H9 (cell line): ENCODE results near the gene NINL. TPM values are rescaled to one million over a fixed set of nuclear protein-coding genes. Genes with fewer than 3 reads are reported as not detected.
"Not testable (repeated sequence)": the region's sequence is repeated elsewhere in the genome, so short reads cannot be mapped to it uniquely, and the experiment has no call there.

Source experiments
- DNase-seq: peaks from one replicate; pipeline ENCODE4 v3.0.0-alpha.2; 2017
- H2AFZ ChIP-seq: one replicate; pipeline ENCODE4 v1.6.1; 2013; ENCODE audit warnings: mild to moderate bottlenecking, low read length, control low read depth, moderate library complexity
- H2AK5ac ChIP-seq: 2 replicates; pipeline ENCODE4 v1.6.1; 2013; ENCODE audit warnings: low read length, control low read depth, mixed read lengths; ENCODE audit not compliant: insufficient read length
- H2BK120ac ChIP-seq: one replicate; pipeline ENCODE4 v1.6.1; 2013; ENCODE audit warnings: low read depth, mild to moderate bottlenecking, low read length, control low read depth, inconsistent platforms; ENCODE audit not compliant: poor library complexity, severe bottlenecking
- H2BK12ac ChIP-seq: 2 replicates; pipeline ENCODE4 v1.6.1; 2013; ENCODE audit warnings: low read length, control low read depth, mixed read lengths, low read depth; ENCODE audit not compliant: insufficient read length
- H2BK15ac ChIP-seq: 2 replicates; pipeline ENCODE4 v1.6.1; 2013; ENCODE audit warnings: low read depth, low read length, control low read depth
- H2BK20ac ChIP-seq: one replicate; pipeline ENCODE4 v1.6.1; 2013; ENCODE audit warnings: low read depth, mild to moderate bottlenecking, low read length, control low read depth, inconsistent platforms; ENCODE audit not compliant: poor library complexity, severe bottlenecking
- H2BK5ac ChIP-seq: 2 replicates; pipeline ENCODE4 v1.6.1; 2013; ENCODE audit warnings: low read length, control low read depth, mixed read lengths; ENCODE audit not compliant: insufficient read length
- H3K14ac ChIP-seq: 2 replicates; pipeline ENCODE4 v1.6.1; 2013; ENCODE audit warnings: low read length, control low read depth; ENCODE audit not compliant: insufficient read depth
- H3K18ac ChIP-seq: 2 replicates; pipeline ENCODE4 v1.6.1; 2013; ENCODE audit warnings: low read depth, mild to moderate bottlenecking, mixed read lengths, low read length, control low read depth; ENCODE audit not compliant: insufficient read length
- H3K23ac ChIP-seq: 2 replicates; pipeline ENCODE4 v1.6.1; 2013; ENCODE audit warnings: low read length, control low read depth, mixed read lengths, low read depth; ENCODE audit not compliant: insufficient read length
- H3K23me2 ChIP-seq: 2 replicates; pipeline ENCODE4 v1.6.1; 2013; ENCODE audit warnings: low read depth, mild to moderate bottlenecking, mixed read lengths, low read length, control low read depth; ENCODE audit not compliant: insufficient read length, poor library complexity, severe bottlenecking
- H3K27ac ChIP-seq: 2 replicates; pipeline ENCODE4 v1.5.1; 2013; ENCODE audit warnings: low read length, control low read depth, mixed read lengths, low read depth; ENCODE audit not compliant: insufficient read length
- H3K27me3 ChIP-seq: 2 replicates; pipeline ENCODE4 v1.6.1; 2013; ENCODE audit warnings: low read length, control low read depth, inconsistent platforms; ENCODE audit not compliant: insufficient read depth
- H3K4ac ChIP-seq: 2 replicates; pipeline ENCODE4 v1.6.1; 2013; ENCODE audit warnings: low read depth, mild to moderate bottlenecking, control low read depth, inconsistent platforms, low read length, moderate library complexity
- H3K4me1 ChIP-seq: 2 replicates; pipeline ENCODE4 v1.6.1; 2013; ENCODE audit warnings: low read length, control low read depth, inconsistent platforms; ENCODE audit not compliant: insufficient read depth
- H3K4me2 ChIP-seq: 2 replicates; pipeline ENCODE4 v1.6.1; 2013; ENCODE audit warnings: low read length, control low read depth, mixed read lengths; ENCODE audit not compliant: insufficient read length, insufficient read depth
- H3K56ac ChIP-seq: 2 replicates; pipeline ENCODE4 v1.6.1; 2013; ENCODE audit warnings: low read depth, mild to moderate bottlenecking, mixed read lengths, low read length, control low read depth; ENCODE audit not compliant: insufficient read length
- H3K79me1 ChIP-seq: 2 replicates; pipeline ENCODE4 v1.6.1; 2013; ENCODE audit warnings: low read depth, mild to moderate bottlenecking, moderate library complexity, low read length, control low read depth, inconsistent platforms; ENCODE audit not compliant: insufficient read depth, poor library complexity, severe bottlenecking
- H3K79me2 ChIP-seq: 2 replicates; pipeline ENCODE4 v1.6.1; 2013; ENCODE audit warnings: low read length, control low read depth, inconsistent platforms; ENCODE audit not compliant: insufficient read depth
- H3K9ac ChIP-seq: 2 replicates; pipeline ENCODE4 v1.6.1; 2013; ENCODE audit warnings: low read length, control low read depth, mixed read lengths; ENCODE audit not compliant: insufficient read length; ENCODE audit errors: extremely low read depth
- H3K9me3 ChIP-seq: one replicate; pipeline ENCODE4 v1.6.1; 2013; ENCODE audit warnings: low read depth, low read length, inconsistent platforms; ENCODE audit not compliant: control insufficient read depth
- H3T11ph ChIP-seq: one replicate; pipeline ENCODE4 v1.6.1; 2013; ENCODE audit warnings: mild to moderate bottlenecking, low read length, control low read depth, inconsistent platforms
- H4K20me1 ChIP-seq: one replicate; pipeline ENCODE4 v1.6.1; 2013; ENCODE audit not compliant: control insufficient read depth, insufficient read length, insufficient read depth
- H4K5ac ChIP-seq: 2 replicates; pipeline ENCODE4 v1.6.1; 2013; ENCODE audit warnings: low read depth, mild to moderate bottlenecking, mixed read lengths, low read length, control low read depth; ENCODE audit not compliant: insufficient read length
- H4K8ac ChIP-seq: replicated peaks from 2 replicates; pipeline ENCODE4 v1.6.1; 2013; ENCODE audit warnings: low read length, control low read depth, mixed read lengths, low read depth; ENCODE audit not compliant: insufficient read length
- H4K91ac ChIP-seq: 2 replicates; pipeline ENCODE4 v1.6.1; 2013; ENCODE audit warnings: low read depth, mild to moderate bottlenecking, moderate library complexity, mixed read lengths, low read length, control low read depth; ENCODE audit not compliant: insufficient read length
- H3K27ac Mint-ChIP-seq, 3 experiments: 2 replicates in 2 of 3; 3 replicates in 1 of 3; pipeline ENCODE4 v1.8.0; 2020 to 2021; ENCODE audit warnings: mixed read lengths in 3 of 3, mild to moderate bottlenecking in 1 of 3, moderate library complexity in 1 of 3
- H3K27me3 Mint-ChIP-seq: 2 replicates; pipeline ENCODE4 v1.8.0; 2021; ENCODE audit warnings: low read depth, mild to moderate bottlenecking, moderate library complexity, mixed read lengths
- H3K36me3 Mint-ChIP-seq, 3 experiments: 2 replicates in 2 of 3; 3 replicates in 1 of 3; pipeline ENCODE4 v1.8.0; 2020 to 2021; ENCODE audit warnings: low read depth in 3 of 3, mixed read lengths in 3 of 3; ENCODE audit not compliant: insufficient read depth in 1 of 3
- H3K4me1 Mint-ChIP-seq, 2 experiments: 2 replicates each; pipeline ENCODE4 v1.8.0; 2020; ENCODE audit warnings: mixed read lengths in 2 of 2
- H3K4me3 Mint-ChIP-seq, 2 experiments: 2 replicates in 1 of 2; 3 replicates in 1 of 2; pipeline ENCODE4 v1.8.0; 2020 to 2021; ENCODE audit warnings: mild to moderate bottlenecking in 2 of 2, mixed read lengths in 2 of 2, moderate library complexity in 1 of 2
- H3K9me3 Mint-ChIP-seq, 2 experiments: 2 replicates in 1 of 2; 3 replicates in 1 of 2; pipeline ENCODE4 v1.8.0; 2020; ENCODE audit warnings: mild to moderate bottlenecking in 2 of 2, mixed read lengths in 2 of 2, moderate library complexity in 1 of 2
- WGBS: extraction: QIAGEN DNeasy Blood & Tissue Kit; methylation state at CpG from one replicate; pipeline ENCODE4 v1.1.7; 2013; ENCODE audit warnings: missing lambda C conversion rate, low lambda C conversion rate, mixed read lengths; ENCODE audit not compliant: insufficient read length; ENCODE audit errors: extremely low coverage; 5-methylcytosine and 5-hydroxymethylcytosine counted together
- total RNA-seq: library from RNA; stranded (reverse); gene quantifications from 2 replicates; pipeline ENCODE4 v1.2.1, GENCODE V29; 2021
- TF ChIP-seq, protein P1 (sequence below): fragments of 200-600 bp; sonication (generic); conservative IDR thresholded peaks from 3 replicates; pipeline ENCODE4 v1.8.0; 2021; ENCODE audit warnings: antibody characterized with exemption, mild to moderate bottlenecking

NINL gene
- total RNA-seq, 1 experiment from 2014 or later, result 34.3 TPM

DNA sequence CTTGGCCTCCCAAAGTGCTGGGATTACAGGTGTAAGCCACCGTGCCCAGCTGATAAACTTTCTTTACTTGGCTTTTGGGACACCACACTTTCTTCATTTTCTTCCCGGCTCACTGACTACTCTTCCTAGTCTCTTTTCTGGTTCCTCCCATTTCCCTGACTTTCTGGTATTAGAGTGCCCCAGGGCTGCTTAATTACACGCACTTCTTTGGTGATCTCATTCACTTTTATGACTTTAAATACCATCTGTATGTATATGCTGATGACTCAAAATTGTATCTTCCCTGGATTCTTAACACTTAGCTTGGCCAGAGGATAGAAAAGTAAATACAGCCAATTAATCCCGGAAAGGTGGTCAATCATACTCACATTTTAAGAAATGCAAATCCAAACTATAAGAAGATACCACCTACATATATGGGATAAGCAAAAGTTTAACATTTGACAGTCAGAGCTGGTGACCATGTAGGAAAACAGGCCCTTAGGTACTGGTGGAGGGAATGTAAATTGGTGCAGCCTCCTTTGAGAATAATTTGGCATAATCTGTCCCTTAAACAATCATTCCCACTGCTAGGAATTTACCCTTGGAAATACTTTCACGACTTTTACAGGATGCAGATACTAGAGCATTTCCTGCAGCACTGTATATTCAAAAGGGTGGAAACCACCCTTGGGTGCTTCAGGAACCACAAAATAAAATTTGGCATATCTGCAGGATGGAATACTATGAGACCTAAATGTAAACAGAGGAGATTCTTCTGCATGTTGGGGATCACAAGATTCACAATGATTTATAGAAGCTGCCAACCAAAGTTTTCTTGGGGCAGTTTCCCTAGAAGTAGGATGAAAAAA lies 47.8 kb upstream of the NINL start:
- Histone ChIP-seq H3K79me2 (peaks cover 2% of the 10 kb centered on the region; the same call in 1 of the 2 replicates), H4K91ac (no peak overlapping the region), H4K5ac (no peak overlapping the region), H2BK15ac (no peak overlapping the region), H3K27ac (no peak overlapping the region), H3K4ac (no peak overlapping the region), H3K23me2 (no peaks in the 10 kb centered on the region), H2BK12ac (no peak overlapping the region), H3K56ac (no peak overlapping the region), H3K14ac (no peak overlapping the region), H2BK20ac (no peak overlapping the region), H3K79me1 (no peaks in the 10 kb centered on the region), H3K4me1 (no peaks in the 10 kb centered on the region), H2BK5ac (no peak overlapping the region), H3K27me3 (no peaks in the 10 kb centered on the region), H3K9ac (no peak overlapping the region), H3K4me2 (no peak overlapping the region), H4K8ac (no peak overlapping the region), H2AFZ (no peak overlapping the region), H3K23ac (no peak overlapping the region), H3K9me3 (peaks cover 6% of the 10 kb centered on the region), H2BK120ac (no peak overlapping the region), H3K18ac (no peak overlapping the region), H4K20me1 (peaks cover 2% of the 10 kb centered on the region), H2AK5ac (no peak overlapping the region), H3T11ph (no peak overlapping the region)
- peaks cover 31 to 46% of the 10 kb centered on the region in 2 experiments for H3K9me3 Mint-ChIP-seq
- WGBS, result no CpG with 5 or more reads among the region's 5 CpGs
- TF ChIP-seq, protein P1, sequence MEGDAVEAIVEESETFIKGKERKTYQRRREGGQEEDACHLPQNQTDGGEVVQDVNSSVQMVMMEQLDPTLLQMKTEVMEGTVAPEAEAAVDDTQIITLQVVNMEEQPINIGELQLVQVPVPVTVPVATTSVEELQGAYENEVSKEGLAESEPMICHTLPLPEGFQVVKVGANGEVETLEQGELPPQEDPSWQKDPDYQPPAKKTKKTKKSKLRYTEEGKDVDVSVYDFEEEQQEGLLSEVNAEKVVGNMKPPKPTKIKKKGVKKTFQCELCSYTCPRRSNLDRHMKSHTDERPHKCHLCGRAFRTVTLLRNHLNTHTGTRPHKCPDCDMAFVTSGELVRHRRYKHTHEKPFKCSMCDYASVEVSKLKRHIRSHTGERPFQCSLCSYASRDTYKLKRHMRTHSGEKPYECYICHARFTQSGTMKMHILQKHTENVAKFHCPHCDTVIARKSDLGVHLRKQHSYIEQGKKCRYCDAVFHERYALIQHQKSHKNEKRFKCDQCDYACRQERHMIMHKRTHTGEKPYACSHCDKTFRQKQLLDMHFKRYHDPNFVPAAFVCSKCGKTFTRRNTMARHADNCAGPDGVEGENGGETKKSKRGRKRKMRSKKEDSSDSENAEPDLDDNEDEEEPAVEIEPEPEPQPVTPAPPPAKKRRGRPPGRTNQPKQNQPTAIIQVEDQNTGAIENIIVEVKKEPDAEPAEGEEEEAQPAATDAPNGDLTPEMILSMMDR, result no peak
- no peak overlapping the region for H3K4me3 Mint-ChIP-seq
- no peak for DNase-seq
- H3K4me1 Mint-ChIP-seq, result peaks cover 5 to 6% of the 10 kb centered on the region in 2 experiments; a peak in 3 of 4 replicates
- H3K36me3 Mint-ChIP-seq, result peaks cover 39 to 46% (median 45%) of the 10 kb centered on the region in 3 experiments
- H3K27ac Mint-ChIP-seq, result no peak overlapping the region
- no peaks in the 10 kb centered on the region for H3K27me3 Mint-ChIP-seq

DNA sequence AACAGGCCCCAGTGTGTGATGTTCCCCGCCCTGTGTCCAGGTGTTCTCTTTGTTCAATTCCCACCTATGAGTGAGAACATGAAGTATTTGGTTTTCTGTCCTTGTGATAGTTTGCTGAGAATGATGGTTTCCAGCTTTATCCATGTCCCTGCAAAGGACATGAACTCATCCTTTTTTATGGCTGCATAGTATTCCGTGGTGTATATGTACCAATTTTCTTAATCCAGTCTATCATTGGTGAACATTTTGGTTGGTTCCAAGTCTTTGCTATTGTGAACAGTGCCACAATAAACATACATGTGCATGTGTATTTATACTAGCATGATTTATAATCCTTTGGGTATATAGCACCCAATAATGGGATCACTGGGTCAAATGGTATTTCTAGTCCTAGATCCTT lies 45.3 kb upstream of the NINL start:
- DNase-seq, H4K8ac ChIP-seq, H3K9ac ChIP-seq, H3K27me3 Mint-ChIP-seq, H2BK15ac ChIP-seq, H4K91ac ChIP-seq, H3K4ac ChIP-seq, H4K5ac ChIP-seq, H3K23me2 ChIP-seq, H3T11ph ChIP-seq, H3K4me2 ChIP-seq, H3K79me2 ChIP-seq, H3K4me1 ChIP-seq, H3K14ac ChIP-seq, H2BK20ac ChIP-seq, H2BK120ac ChIP-seq, H3K4me3 Mint-ChIP-seq, H2BK5ac ChIP-seq, H3K9me3 ChIP-seq, H2BK12ac ChIP-seq, H2AFZ ChIP-seq, H3K79me1 ChIP-seq, H3K18ac ChIP-seq, H3K27me3 ChIP-seq, H2AK5ac ChIP-seq, H3K56ac ChIP-seq, H3K23ac ChIP-seq, H3K27ac Mint-ChIP-seq, H4K20me1 ChIP-seq, H3K27ac ChIP-seq: not testable (repeated sequence)
- Mint-ChIP-seq H3K9me3 (peaks cover 20 to 34% of the 10 kb centered on the region in 2 experiments), H3K36me3 (peaks cover 18 to 33% (median 29%) of the 10 kb centered on the region in 3 experiments), H3K4me1 (peaks cover 15 to 17% of the 10 kb centered on the region in 2 experiments)
- WGBS, result no CpG with 5 or more reads among the region's 2 CpGs
